ENCODE data around the gene JPT2. TPM values are rescaled to one million over a fixed set of nuclear protein-coding genes. Genes with fewer than 3 reads are reported as not detected.
"Not testable (repeated sequence)": the region's sequence is repeated elsewhere in the genome, so short reads cannot be mapped to it uniquely, and the experiment has no call there.

JPT2 gene
- total RNA-seq, 1 donor from 2014 or later, result 48.7 TPM

GRCh38 chr16:1696863-1697262, 18.8 kb downstream of the JPT2 start:
- Mint-ChIP-seq H3K27ac (no peak overlapping the region), H3K4me3 (no peak overlapping the region), H3K27me3 (no peaks in the 10 kb centered on the region), H3K36me3 (ENCODE audit: low read depth) (peaks cover 85% of the 10 kb centered on the region), H3K9me3 (no peaks in the 10 kb centered on the region), H3K4me1 (no peaks in the 10 kb centered on the region)
- POLR2A ChIA-PET, result no interaction called here
- no peak for DNase-seq
- CTCF ChIA-PET, result interaction anchor here (1.5 kb wide), 1 partner anchor 9 kb away, joined by 4 read pairs; the partner anchor contains the start of gene MAPK8IP3
- no peak for TF ChIP-seq CTCF (IDR thresholded peaks at IDR 0.05)
- intact Hi-C loops (cut with micrococcal nuclease), result no loop called here
- no peak for ATAC-seq (ENCODE audit: low read depth)

GRCh38 chr16:1698680-1699079, 20.6 kb downstream of the JPT2 start:
- no peaks in the 10 kb centered on the region for H3K4me1 Mint-ChIP-seq
- no peaks in the 10 kb centered on the region for H3K27me3 Mint-ChIP-seq
- H3K36me3 Mint-ChIP-seq (ENCODE audit: low read depth), result peaks cover 75% of the 10 kb centered on the region
- no peak for TF ChIP-seq CTCF (IDR thresholded peaks at IDR 0.05)
- POLR2A ChIA-PET, result no interaction called here
- H3K9me3 Mint-ChIP-seq, result no peaks in the 10 kb centered on the region
- DNase-seq (no peak), ATAC-seq (ENCODE audit: low read depth) (no peak)
- intact Hi-C loops (cut with micrococcal nuclease), result no loop called here
- CTCF ChIA-PET, result no interaction called here
- no peak overlapping the region for H3K4me3 Mint-ChIP-seq
- no peak overlapping the region for H3K27ac Mint-ChIP-seq

- POLR2A ChIA-PET, result no interaction called here
- H3K27me3 Mint-ChIP-seq, result no peaks in the 10 kb centered on the region
- H3K36me3 Mint-ChIP-seq (ENCODE audit: low read depth), result peaks cover 61% of the 10 kb centered on the region
- H3K27ac Mint-ChIP-seq, result no peak overlapping the region
- CTCF ChIA-PET, result no interaction called here
- H3K4me3 Mint-ChIP-seq, result no peak overlapping the region
- peaks cover 2% of the 10 kb centered on the region for H3K4me1 Mint-ChIP-seq
- ATAC-seq (ENCODE audit: low read depth), result no peak
- intact Hi-C loops (cut with micrococcal nuclease), result no loop called here
- no peaks in the 10 kb centered on the region for H3K9me3 Mint-ChIP-seq
- no peak for TF ChIP-seq CTCF (IDR thresholded peaks at IDR 0.05)
- no peak for DNase-seq
Observed at GRCh38 chr16:1700246-1700645, 22.2 kb downstream of the JPT2 start.

- TF ChIP-seq CTCF (IDR thresholded peaks at IDR 0.05), result no peak
- Mint-ChIP-seq H3K4me3 (no peak overlapping the region), H3K9me3 (no peaks in the 10 kb centered on the region), H3K4me1 (peaks cover 6% of the 10 kb centered on the region), H3K27ac (no peak overlapping the region), H3K27me3 (no peaks in the 10 kb centered on the region), H3K36me3 (ENCODE audit: low read depth) (peaks cover 61% of the 10 kb centered on the region)
- ATAC-seq (ENCODE audit: low read depth) (no peak), DNase-seq (no peak)
- CTCF ChIA-PET, result interaction anchor here (0.6 to 0.8 kb wide), 2 partner anchors 10 to 294 kb away, joined by 3 read pairs; no protein-coding TSS in a partner anchor
- intact Hi-C loops (cut with micrococcal nuclease), result no loop called here
- POLR2A ChIA-PET, result interaction anchor here (0.5 to 0.7 kb wide), 3 partner anchors 29 to 1563 kb away, joined by 3 to 5 read pairs (median 5); partner anchors contain the start of gene NPRL3
Observed at GRCh38 chr16:1701216-1701878, 23.3 kb downstream of the JPT2 start.

GRCh38 chr16:1705324-1705687, 27.2 kb downstream of the JPT2 start:
- peak overlapping the region; percentile 98 for H3K27ac Mint-ChIP-seq
- H3K4me3 Mint-ChIP-seq, result peak overlapping the region; percentile 99
- H3K9me3 Mint-ChIP-seq, DNase-seq, H3K27me3 Mint-ChIP-seq: not testable (repeated sequence)
- POLR2A ChIA-PET, result interaction anchor here (0.6 to 3.3 kb wide), 22 partner anchors 8 to 450 kb away, joined by 3 to 49 read pairs (median 6); partner anchors contain the start of genes EME2, FAHD1, HAGH and JPT2
- peak; percentile 19 for ATAC-seq (ENCODE audit: low read depth)
- CTCF ChIA-PET, result interaction anchor here (0.7 to 2.9 kb wide), 12 partner anchors 8 to 341 kb away, joined by 3 to 16 read pairs (median 6); partner anchors contain the start of genes JPT2, NUBP2 and SPSB3
- peaks cover 46% of the 10 kb centered on the region for H3K36me3 Mint-ChIP-seq (ENCODE audit: low read depth)
- H3K4me1 Mint-ChIP-seq, result peaks cover 36% of the 10 kb centered on the region
- intact Hi-C loops (cut with micrococcal nuclease), result loop anchor here (5.0 kb wide), 2 partner anchors 93 to 283 kb away; partner anchors contain the start of genes CRAMP1, IFT140 and UQCC4
